NCI-H526 (cell line): ENCODE results near the gene ARHGEF38.
A peak's percentile ranks its signal among the peaks of the same experiment; 100 is the strongest.

Experiments used
- DNase-seq, 2 experiments: peaks; one replicate each; lab custom pipeline; 2025; lab: John Stamatoyannopoulos, UW

The ARHGEF38 gene

DNA sequence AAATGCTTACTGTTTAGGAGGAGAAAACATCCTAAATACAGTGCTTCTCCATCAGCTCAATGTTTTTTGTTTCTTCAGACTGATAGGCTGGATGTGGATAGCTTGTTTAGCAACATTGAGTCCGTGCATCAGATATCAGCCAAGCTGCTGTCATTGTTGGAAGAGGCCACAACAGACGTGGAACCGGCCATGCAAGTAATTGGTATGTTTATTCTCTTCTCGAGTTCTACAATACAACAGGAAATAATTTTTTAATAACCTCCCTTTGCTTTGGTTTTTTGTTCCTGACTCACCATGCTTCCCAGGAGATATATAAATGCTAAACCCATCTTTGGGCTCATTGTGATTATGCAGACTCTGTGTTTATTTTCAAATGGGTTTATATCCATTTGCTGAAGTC, 60.9 kb downstream of the ARHGEF38 start:
- DNase-seq = peak in 1 of 2 experiments; percentile 16

DNA sequence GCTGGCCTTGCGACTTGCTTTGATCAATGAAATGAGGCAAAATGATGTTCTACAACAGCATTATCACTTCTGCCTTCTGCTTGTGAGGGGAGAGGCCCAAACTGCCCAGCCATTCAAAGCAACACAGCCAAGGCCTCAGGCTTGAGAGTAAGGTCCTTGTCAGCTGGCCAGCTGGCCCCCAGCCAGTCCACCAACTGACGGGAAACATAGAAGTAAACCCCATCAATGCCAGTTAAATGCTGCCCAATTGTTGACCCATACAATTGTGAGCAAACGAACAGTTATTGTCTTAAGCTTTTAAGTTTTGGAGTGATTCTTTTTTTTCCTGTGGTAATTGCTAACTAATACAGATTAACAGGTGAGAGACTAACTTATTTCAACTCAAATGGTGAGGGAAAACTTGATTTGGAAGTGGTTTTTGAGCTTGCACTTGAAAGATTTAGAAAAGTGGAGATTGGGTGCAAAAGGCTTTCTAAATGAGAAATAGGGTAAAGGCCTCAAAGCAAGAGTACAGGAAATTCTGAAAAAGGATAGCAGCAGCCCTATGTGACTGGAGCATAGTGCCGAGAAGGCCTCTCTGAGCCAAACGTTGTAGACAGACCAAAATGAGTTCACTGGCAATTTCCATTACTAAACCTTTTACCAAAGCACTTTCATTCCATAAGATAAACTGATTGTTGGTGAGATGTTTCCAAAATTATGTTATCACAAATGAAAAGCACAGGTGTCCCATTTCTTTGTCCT, 66.9 kb downstream of the ARHGEF38 start:
- DNase-seq = no peak

DNA sequence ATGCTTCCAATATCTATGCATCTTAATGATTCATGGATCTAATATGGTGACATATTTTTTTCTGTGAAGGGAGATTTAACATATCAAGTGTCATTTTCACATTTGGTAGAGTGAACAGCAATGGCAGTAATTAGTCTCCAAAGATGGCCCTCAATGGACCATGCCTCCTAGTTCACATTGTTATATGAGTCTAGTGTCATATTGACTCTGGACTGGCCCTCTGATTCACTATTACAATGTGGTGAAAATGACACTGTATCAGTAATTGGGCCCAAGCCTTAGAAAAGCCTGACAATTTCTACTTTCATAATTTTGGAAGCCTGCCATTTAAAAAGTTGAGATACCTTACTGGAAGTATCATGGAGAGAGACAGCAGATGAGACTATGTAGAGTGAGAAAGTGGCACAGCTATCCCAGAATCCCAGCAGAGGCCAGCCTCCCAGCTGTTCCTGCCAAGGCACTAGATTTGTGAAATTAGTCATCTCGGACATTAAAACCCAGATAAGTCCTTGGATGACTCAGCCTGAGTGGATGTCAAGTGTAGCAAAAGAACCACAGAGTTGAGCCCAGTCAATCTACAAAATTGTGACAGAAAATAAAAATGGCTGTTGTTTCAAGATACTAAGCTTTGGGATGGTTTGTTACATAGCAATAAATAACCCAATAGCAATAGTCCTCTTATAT, 68.4 kb downstream of the ARHGEF38 start:
- DNase-seq = no peak

DNA sequence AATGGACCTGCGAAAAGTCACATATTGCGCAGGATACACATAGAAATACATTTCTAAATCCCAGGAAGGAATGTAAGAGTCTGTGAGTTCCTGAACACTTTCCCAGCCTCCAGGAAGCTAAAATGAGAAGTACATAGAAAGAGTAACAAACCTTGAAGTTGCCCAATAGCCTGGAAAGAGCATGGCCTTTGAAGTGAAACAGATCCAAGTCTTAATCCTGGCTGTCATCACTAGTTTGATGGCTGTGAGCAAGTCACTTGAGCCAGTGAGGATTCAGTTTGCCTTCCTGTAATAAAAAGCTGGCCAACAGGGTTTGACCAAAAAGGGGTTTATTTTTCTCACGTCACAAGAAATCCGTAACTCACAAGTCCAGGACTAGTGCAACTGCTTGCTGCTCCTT, 69.8 kb downstream of the ARHGEF38 start:
- no peak for DNase-seq

DNA sequence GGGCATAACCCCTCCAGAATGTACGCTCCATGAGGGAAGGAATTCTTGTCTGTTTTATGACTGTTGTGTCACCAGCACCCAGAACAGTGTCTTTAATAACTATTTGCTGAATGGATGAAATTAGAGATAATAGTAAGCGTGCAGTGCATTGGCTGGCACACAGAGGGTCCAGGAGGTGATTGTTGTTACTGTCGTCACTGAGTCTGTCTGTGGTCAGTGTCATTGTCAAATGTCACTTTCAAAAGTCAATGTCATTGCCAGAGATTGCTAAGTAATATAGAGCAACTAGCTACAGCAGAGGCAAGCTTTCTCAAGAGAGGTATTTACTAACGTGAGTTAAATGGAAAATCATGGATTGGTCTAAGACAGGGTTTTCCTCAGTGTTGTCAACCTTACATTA, 70.7 kb downstream of the ARHGEF38 start:
- no peak for DNase-seq

DNA sequence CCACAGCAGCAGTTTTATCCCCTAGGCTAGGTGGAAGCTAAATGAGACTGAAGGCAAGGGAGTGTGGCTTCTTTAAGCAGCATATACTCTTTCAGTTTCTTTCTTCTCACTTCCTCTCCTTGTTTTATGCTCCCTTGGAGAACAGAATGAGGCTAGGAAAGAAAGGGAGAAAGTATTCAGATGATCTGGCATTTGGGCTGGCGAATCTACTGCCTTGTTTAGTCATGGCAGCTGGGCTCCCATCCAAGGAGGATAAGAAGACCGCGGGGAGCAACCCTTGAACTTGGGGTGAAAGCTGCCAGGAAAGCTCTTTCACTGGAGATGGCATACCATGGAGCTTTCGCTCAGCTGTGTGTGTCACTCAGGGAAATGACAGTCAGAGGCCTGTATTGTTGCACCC, 72.1 kb downstream of the ARHGEF38 start:
- no peak for DNase-seq

DNA sequence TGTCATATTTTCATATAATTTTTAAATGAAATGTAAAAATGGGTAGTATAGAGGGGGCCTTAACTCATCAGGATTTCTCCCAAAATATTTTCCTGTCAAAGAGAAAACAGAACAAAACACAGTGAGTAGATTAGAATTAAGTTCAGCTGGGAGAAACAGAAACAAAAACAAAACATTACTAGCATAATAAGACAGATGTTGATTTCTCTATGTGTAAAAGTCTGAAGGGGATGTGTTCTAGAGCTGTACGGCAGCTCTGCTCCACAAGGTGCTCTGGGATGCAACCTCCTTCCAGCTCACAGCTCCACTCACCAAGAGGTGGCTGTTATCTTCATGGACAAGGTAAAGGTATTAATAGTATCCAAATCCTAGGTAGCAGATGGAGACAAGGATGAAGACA, 72.8 kb downstream of the ARHGEF38 start:
- DNase-seq = no peak

DNA sequence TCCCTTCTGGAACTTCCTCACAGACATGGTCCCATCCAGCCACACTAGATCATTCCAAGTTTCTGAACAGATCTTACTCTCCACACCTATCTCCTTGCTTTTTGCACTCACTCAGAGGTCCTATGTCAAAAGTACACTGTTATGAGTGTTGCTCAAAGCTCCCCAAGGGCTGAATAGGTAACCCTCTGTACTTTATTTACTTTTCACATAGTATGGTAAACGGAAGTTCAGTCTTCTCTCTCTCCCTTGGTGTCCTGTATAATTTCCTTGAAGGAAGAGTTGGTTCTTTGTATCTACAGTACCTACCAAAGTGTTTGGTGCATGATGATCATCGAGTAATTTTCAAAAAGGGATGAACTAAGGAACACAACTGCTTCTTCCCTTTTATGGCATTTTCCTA, 74.4 kb downstream of the ARHGEF38 start:
- no peak for DNase-seq

DNA sequence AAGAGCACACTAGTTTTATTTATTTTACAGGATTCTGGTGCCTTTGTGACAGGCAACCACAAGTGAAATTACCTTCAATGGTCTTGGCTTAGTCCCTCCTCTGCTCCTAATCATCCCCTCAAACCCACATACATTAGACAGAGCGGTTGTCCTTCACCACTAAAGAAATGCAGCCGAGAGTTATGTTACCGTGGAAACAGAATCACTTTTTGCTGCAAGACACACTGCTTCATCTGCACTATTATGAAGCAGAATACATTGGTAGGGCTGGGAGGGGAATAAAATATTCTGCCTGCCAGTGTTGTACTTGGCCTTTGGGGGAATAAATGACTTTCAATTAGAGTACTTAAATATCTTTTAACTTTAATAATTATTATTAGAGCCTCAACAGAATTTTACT, 75.2 kb downstream of the ARHGEF38 start:
- DNase-seq = no peak

DNA sequence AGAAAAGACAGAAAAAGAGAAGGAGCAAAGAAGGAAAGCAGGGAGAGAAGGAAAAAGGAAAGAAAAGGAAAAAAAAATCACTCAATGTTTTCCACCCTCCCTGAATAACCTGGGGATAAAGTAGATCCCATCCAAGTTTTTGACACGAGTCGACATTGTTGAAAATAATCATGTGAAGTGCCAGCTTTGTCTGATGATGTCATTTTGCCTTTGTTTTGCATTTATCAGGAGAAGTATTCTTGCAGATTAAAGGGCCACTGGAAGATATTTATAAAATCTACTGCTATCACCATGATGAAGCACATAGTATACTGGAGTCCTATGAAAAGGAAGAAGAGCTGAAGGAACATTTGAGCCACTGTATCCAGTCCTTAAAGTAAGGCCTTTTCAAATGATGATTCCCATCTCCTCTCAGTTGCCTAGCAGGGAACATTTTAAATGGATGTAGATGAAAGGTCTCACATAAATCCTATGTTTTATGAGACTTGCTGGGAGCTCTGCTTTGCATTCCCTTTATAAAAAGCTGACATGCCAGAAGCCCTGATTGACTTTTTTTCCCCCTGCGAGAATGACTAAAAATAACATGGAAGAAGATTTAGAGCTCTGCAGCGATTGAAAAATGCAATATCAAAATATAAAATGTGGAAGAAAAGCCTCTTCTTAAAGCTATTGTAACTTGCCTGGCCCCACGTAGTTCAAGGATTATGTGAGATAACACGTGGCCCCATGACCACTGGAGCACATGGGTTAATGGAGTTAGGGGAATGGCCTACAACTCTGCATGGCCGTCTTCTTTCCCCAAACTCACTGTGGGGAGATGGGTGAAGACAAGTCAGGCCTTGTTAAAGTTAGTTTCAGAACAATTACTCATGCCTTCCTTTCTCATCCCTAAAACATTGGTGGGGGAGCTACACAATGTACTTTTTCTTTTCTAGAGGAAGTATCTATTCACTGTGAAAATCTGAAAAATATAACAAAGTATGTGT, 78.5 kb downstream of the ARHGEF38 start:
- peak in 1 of 2 experiments; percentile 2 for DNase-seq

DNA sequence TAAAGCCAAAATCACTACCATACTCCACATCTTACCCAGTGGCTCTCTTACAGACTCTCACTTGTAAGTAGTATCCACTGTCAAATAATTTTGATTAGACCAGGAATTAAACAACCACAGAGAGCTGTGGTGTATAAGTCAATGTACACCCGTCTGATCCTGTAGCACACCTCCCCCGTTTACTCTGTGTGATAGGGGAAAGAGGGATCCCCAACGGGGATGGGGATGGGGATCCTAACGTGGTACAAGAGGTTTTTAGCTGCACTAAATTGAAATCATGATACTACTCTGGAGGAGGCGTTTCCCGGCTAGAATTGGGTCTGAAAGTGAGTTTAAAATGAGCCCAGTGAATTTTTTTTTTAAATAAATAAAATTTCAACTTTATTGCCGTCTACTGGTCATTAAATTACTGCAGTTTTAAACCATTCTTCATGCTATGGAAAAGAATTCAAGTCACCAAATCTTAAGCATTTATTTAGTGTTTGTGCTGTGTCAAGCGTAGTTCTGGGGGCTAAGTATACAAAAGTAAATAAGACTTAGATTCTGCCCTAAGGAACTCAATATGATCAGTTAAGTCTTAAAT, 79.5 kb downstream of the ARHGEF38 start:
- DNase-seq = no peak

DNA sequence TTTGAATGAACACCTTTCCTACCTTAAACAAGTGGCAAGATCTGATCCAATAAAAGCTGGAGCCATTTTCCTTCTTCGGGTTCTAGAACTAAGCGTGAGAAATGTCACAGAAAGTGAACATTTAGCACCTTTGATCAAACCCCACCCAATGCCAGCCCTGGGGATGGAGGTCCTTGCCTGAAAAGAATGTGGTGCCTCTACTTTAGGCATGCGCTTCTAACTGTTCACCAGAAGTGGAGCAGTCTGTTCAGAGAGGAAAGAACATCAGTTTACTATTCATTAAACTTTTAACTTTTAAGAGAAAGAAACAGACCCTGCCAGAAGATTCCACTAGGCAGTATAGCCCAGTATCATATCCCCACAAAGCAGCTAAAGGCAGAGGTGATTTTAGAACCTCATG, 80.2 kb downstream of the ARHGEF38 start:
- DNase-seq = no peak

DNA sequence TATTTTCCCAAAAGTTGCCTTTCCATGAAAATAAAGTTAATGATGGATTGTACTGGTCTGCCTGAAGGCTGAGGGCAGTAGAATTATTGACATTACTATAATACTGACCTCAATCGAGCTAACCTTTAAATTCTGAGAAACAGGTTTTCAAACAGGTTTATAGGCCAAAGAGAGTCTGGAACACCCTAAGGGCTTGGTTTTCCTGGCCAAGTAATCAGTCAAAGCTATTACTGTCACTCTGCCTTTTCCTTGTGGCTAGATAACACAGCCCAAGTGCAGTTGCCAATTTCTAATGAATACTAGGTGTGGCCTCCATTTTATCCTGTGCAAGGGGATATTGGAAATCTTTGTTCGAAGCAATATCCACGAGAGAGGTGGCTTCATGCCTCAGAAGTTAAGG, 80.8 kb downstream of the ARHGEF38 start:
- DNase-seq = peak; percentile 7 to 8

DNA sequence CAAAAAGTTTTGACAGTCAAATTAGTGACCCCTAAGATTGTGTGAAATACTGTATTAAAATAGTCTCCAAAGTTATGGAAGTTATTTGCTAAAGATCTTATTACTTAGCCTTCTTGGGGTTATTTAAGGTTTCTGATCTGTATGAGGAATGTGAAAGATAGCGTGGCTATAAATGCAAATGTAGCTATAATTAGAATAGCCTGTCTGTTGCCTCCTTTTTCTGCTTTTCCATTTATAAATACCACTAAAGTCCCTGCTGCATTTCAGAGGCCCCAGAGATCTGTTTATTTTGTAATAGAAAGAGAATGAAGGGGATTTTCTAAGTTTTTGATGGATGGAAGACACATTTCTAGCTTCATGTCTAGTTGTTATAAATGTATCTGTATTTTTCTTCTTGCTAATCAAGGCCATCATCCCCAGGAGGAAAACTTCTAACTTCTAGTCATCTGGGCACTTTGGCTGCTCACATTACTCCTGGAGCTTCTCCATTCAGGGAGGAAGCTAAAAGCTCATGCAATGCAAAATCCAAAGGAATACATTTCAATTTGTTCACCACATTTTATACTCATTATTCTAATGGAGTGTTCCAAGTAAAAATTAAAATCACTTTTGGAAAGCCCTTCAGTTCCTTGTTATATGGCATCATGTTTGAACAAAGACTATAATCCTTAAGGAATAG, 82.1 kb downstream of the ARHGEF38 start:
- peak in 1 of 2 experiments; percentile 21 for DNase-seq

DNA sequence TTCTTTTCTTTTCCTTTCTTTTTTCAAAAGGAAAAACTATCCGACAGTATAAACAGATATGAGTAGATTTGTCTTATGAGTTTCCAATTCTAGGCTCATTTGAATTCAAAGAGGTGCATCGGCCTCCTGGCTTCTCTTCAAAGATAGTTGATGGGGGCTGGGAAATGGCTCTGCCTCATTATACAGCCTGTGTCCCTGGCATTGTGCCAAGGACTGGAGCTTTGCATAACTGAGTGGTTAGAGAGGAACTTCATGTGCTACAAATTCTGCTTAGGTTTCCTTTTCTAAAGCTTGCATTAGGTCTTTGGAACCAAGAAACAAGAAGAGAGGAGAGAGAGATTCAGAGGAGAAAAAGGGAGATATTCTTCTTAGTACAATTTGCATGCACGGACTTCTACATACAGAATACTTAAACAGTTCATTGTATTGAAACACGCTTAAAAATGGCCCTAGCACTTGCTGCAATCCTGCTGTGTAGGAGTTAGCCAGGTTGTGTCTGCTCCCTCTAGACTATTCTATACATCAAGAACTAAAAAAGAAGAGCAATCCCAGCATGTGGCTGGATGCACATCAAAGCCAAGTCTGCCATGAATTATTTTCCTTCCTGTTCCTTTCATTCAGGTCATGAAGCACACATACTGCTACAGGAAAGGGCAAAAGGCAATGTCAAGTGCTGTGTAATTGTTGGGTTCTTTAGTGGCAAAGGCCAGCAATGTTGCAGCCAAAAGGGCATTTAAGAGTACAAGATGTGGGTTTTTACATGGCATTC, 85.2 kb downstream of the ARHGEF38 start:
- peak; percentile 80 to 91 for DNase-seq

DNA sequence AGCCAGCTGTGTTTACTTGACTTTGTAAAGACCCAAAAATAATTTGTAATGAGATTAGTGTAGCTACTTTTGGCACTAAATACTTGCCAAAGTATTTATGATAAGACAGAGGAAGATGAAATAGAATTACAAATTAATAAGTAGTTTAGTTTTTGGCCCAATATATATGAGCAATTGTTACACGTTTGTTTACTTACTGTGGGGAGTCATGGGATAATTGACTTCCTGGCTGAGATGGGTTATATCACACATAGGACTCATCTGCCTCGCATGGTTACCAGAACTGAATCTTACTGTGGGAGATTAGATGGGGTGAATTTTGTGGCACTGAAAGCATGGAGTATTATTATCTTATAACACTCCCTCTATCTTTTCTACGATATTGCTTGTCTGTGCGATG, 89.4 kb downstream of the ARHGEF38 start:
- DNase-seq = no peak

DNA sequence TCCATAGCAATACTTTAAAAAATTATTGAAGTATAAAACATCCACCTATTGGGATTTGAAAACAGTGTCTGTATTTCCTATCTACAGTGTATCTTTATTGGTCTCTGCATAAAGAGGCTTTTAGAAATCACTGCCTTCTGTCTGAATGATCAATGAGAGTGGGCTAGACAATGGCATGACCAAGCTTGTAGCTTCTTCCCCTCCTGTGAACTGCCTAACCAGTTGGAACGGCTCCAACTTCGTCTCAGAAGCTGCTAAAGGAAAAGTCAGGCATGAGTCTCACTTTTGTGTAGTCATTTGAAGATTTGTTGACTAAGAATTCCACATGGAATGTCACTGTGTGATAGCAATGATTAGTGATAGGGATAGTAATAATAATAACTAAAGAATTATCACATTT, 91.8 kb downstream of the ARHGEF38 start:
- DNase-seq = no peak

DNA sequence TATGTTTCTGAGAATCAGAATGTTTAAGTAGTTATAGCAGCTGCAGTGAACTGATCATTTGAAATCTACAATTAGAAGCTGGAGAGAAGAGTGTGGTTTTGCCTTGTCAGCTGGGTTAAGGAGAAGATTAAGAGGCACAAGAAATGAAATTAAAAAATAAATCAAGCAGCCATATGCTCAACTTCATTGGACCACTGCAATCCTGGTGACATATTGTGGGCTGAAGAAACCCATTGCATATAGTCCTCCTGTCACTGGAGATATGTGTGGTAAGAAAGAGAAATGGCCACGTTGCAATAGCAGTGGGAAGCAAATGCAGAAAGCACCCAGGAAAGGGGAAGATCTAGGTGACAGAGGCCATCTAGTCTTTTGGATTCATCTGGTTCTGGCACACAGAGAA, 93.0 kb downstream of the ARHGEF38 start:
- DNase-seq = no peak

DNA sequence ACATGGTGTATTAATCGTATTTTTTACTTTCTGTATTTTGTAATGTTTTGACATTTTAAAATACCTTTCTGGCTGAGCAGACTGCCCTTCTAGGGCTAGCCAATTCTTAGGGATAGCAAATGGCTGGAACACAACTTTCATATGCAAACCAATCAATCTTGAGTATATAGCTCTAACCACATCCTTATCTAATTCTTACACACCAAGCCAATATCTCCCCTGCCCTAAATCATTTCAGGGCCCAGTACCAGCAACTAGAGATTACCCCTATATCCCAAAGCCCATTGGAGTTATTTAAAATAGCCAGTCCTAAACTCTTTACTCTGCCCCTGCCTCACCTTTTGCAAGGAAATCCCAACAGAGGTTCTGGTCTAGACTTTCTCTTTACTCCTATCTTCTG, 97.8 kb downstream of the ARHGEF38 start:
- DNase-seq = no peak

DNA sequence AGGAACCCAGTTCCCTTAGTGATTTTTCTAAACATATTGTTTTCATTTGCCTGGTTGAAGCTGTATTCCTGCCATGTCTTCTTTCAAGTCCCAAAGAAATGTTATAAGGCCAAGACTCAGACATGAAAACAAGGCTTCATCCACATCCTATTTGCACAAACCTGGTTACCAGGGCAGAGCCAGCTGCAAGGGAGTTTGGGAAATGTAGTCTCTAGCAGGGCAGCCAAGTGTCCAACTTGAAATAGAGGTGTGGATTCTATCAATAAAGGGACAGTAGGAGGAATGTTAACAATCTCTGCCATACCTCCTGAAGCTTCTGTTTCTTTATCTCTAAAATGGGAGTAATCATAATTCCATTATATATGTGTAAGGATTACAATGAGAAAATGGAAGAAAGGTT, 99.5 kb downstream of the ARHGEF38 start:
- no peak for DNase-seq
